HS-27A (cell line): ENCODE results near the gene VAV2.

Source experiments
- DNase-seq: peaks from one replicate; pipeline ENCODE4 v3.0.0-alpha.2; 2012; ENCODE audit warnings: low read depth, missing footprints

VAV2 gene

GRCh38 chr9:133739408-133740280, 252.5 kb downstream of the VAV2 start:
- DNase-seq = no peak

DNA sequence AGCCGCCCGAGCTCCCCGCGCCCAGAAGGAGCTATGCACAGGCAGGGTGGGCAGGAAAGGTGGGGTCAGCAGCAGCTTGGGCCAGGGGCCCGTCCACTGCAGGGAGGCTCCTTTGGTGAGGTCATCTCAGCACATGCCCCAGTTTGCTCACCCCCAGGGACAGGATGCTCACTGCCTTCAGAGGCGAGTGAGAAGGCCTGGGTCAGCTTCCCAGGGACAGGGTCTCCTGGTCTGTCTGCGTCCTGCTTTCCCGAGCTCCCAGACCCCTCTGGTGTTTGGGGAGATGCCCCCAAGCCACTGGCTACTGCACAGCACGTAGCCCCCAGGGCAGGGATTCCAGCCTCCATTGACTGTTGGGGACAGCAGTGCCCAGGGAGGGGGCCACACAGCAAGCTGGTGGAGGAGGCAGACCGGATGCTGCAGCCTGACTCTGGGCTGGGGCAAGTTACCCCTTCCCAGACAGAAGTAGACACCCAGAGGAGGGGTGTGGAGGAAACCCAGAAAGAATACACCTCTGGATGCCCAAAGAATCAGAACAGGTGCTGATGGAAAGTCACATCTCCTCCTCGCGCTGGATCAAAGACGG, 253.4 kb downstream of the VAV2 start:
- DNase-seq = no peak

DNA sequence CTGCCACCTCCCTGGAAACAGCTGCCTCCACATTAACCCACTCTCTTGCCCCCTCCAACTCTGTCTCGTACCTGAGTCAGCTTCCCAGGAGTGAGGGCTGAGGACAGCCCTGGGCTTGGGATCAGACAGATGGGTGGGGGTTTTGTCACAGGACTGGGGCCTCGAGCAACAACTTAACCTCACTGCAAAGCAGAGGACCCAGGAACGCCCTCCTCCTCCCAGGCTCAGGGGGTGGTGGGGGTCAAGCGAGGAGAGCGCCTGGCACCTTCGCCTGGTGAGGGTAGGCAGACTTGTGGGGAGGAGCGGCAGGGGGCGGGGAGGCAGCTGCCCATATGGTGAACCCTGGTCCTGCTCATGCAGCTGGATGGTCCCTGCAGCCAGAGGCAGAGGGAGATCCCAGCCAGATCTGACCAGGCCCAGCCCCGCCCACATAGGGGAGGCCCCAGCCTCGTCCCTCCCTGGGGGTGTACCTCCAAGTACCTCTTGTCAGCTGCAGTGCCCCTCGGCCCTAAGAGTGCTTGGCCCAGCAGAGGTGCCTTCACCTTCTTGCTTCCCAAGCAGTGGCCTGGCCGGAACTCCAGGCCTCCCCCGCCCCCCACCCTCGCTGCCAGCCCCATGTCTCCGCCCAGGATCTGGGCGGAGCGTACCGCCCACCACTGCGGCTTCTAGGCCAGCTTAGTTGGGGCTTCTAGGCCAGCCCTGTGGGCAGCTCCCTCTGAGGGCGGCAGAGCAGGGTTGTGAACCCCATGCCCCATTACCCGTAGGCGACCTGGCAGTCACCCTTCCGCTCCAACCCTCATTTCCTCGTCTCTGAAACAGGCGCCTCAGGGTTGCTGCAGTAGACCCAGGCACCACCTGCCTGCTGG, 254.1 kb downstream of the VAV2 start, which contains the start of gene SARDH:
TSS of gene SARDH (minus strand) at position 579 of the 866 bp plus-strand sequence. CDS start 4,179 bp downstream, outside the sequence.
- DNase-seq = no peak

DNA sequence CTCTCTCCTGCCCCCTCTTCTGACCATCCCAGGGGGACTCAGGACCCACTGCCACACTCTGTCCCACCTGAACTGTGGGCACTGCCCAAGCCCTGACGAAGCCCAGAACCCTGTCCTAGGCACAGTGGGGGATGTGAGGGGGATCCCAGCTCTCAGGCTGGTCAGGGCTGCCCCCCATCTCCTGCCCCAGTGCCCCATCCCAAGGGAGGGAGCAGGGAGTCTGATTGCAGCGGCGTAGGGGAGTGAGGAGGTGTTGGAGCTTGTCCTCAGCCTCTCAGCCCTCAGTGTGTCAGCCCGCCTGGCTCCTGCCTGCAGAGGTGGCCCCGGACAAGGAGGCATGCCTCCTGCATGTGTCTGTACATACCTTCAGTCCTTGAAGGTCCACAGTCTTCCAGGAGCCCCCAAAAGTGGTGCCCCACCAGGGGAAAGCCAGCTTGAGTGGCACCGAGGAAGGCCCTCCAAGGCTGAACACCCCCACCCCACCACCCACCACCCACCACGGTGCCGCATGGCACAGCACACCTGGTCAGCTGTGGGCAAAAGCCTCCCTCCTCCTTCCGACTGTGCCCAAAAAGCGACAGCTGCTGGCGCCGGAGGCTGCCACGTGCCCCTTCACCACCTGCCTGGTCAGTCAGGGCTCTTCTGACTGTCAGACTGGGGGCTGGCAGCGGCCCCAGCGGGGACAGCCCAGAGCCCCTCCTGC, 254.9 kb downstream of the VAV2 start:
- no peak for DNase-seq

- DNase-seq = no peak
Measured at GRCh38 chr9:133735931-133736330, 256.2 kb downstream of the VAV2 start.

DNA sequence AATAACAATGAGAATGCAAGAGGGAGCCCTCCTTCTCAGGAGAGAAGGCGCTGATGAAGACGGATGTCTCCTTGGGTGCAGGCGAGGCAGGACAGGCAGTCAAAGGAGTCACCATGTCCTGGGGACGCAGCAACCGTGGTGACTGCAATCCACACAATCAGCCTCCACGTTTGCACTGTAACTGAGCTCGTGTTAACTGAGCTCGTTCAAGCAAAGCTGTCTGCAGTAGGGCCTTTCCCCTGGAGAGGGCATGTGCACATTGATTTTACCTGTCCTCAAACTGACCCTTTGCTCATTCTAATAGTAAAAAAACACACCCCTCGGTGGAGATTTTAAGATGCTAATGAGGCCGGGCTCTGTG, 256.7 kb downstream of the VAV2 start:
- no peak for DNase-seq

GRCh38 chr9:133734590-133735414, 257.3 kb downstream of the VAV2 start:
- DNase-seq = no peak

GRCh38 chr9:133733796-133734533, 258.2 kb downstream of the VAV2 start:
- no peak for DNase-seq

- no peak for DNase-seq
Measured at GRCh38 chr9:133733421-133733795, 258.7 kb downstream of the VAV2 start.

DNA sequence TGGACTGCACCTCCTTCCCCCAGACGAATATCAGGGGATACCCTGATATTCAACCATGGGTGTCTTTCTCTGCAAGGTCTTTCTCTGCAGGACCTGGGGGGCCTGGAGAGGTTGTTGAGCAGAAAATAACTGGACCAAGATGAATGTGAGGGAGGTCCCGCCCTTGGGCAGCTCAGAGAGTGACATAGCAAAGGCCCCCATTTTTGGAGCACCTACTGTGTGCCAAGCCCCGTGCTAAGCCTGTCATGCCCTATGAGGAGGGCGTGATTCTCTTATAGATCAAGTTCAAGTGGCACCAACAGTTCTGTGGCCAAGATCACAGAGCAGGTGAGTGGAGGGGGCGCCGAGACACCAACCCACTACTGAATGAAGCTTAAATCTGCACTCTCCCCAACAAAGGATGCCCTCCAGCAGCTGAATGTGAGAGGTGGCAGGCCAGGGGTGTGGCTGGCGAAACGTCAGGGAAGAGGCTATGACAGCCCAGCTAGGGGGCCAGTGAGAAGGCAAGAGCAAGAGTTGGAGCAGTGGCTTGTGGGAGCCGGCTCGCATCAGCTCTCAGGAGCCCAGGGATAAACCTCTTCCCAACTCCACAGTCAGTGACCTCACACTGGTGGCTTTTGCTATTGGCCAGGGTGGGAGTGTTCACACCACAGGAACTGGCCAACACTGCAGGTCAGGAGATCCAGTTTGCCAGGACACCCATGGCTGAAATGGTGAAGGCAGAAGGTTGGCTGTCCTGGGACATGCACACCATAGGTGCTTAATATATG, 259.3 kb downstream of the VAV2 start:
- no peak for DNase-seq

DNA sequence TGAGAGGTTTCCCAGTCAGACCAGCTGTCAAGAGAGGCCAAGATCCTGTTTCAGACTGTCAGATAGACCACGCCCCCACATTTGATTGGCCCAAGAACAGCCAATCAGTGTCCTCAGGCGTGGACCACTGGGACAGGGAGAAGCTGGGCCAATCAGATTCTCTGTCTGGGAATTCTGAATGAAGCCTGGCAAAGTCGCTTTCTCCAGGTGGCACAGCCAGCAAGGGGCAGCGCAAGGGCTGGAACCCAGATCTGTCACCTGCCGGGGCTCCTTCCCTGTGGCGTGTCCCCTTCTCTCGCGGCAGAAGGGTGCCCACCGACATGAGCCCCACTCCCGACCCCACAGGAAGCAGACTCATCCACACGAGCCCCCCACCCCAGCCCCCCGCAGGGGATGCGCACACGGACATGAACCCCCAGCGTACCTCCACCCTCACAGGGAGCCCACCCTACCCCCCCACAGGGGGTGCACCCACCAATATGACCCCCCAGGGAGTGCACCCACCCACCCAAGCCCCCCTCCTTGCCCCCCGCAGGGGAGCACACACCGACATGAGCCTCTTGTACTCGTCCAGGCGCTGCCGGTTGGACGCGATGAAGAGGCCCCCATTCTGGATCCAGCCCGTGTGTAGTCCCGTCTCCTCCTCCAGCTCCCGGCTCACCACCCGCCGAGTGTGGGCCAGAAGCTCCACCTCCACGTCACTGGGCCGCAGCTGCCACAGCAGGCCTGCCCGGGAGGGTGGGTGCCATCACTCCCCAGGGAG, 260.1 kb downstream of the VAV2 start:
- DNase-seq = no peak

DNA sequence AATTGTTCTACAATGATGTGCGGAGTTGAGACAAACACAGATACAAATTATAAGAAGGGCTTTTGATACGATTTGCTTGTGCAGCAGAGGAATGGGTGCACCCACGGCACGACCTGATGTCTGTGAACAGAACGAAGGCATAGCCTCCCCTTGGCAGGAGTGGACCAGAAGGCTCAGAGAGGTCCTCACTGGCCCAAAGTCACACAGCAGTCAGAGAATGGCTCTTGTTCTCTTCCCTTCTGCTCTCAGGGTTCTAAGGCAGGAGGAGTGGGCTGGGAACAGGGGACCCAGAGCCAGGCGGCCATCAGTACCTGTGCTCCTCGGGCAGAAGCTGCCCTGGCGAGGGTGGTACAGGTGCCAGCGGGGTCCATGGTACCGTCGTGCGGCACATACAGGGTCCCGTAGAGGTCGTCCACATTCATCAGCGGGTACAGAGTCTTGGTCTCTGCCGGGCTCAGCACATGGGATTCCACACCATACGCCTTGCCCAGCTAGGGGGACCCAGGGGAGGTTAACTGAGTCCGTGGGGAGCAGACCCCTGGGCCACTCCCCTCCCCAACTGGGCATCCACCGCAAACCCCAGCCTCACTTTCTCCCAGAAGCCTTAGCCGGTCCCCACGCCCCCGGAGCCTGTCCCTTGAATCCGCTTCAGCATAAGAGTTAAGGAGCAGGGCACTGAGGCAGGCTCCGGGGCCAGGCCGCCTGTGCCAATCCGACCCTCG, 261.0 kb downstream of the VAV2 start:
- DNase-seq = no peak

DNA sequence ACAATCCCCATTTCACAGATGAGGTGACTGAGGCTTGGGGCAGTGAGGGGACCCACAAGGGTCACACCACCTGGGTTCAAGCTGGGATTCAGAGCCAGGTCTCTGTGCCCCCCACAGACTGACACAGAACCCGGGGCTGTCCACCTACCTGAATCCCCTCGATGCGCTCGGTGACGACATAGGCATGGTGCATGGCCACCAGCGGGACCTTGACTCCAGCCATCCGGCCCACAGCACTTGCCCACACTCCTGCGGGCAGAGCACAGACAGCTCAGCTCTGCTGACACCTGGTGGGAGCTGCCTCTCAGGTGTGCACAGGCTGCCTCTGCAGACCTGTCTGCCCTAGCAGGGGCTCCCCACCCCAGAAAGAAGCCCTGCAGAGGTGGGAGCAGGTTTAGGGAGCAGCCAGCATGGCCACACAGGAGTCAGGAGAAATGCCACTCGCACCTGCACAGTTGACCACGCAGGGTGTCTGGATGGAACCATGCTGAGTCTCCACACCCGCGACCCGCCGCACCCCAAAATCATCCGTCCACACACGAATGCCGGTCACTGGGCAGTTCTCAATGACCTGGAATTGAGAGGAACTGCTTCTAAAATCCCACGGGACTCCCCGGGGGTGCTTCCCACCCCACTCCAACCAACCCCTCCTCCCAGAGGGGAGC, 262.4 kb downstream of the VAV2 start:
- DNase-seq = no peak

DNA sequence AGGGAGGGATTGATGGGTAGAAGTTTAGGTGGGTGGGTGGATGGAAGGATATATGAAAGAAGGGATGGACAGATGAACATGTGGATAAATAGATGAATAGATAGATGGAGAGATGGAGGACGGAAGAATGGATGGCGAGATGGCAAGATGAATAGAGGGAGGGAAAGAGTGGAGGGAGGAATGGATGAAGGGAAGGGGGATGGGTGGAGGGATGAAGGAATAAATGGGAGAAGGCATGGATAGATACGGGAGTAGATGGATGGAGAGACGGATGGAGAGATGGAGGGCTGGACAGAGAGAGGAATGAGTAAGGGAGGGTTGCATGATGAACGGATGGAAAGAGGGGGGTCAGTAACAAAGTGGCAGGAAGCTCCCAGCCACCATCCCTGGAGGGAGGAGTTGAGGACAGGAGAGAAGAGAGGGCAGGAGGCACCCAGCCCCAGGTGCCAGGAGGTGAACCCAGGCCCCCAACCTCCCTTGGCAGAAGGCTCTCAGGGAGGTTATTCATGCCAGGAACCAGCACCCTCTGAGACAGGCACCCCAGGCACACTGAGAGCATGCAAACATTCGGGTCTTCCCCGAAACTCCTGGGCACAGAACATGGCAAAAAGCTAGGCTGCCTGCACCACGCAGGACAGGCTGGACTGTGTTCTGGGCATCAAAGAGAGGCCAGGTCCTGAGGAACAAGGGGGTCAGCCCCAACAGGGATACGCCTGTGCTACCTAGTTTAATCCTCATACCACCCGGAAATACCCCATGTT, 263.1 kb downstream of the VAV2 start:
- no peak for DNase-seq

DNA sequence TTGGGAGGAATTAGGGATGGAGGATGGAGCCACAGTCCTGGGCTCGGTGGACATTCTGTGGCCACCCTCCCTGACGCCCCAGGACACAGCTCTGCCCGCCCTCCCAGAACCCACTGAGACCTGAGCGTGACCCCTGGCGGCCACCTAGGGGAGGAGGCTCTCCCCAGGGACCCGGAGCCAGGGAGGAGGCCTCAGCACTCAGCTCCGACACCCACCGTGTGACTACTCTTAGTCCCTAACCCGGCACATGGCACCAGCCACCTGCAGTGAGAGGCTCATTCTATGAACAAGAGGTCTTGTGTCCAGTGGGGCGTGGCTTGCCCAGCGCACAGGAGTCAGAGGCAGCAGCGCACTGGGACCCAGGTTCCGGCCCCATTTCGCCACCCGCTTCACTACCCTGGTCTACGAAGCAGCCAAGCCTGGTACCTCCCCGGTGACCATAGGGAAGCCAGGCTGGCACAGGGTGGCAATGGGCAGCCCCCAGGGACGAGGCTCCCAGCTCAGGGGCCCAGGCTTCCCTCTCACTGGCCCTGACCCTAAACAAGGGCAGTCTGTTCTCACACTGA, 264.2 kb downstream of the VAV2 start:
- DNase-seq = no peak

- no peak for DNase-seq
Measured at GRCh38 chr9:133727277-133727875, 264.7 kb downstream of the VAV2 start.
